OCI-LY1 (cell line): ENCODE data around the gene SV2A.

Experiments
- H2AFZ ChIP-seq: fragments of 200-600 bp; sonication (generic), shearing (Covaris generic); 2 replicates; pipeline ENCODE4 v1.6.0; 2014; ENCODE audit warnings: antibody characterized with exemption, mild to moderate bottlenecking, low read length
- H3F3A ChIP-seq: fragments of 200-600 bp; sonication (generic), shearing (Covaris generic); 2 replicates; pipeline ENCODE4 v1.6.0; 2014; ENCODE audit warnings: mild to moderate bottlenecking, antibody characterized with exemption, low read length, moderate library complexity; ENCODE audit not compliant: insufficient read depth
- H3K27ac ChIP-seq: fragments of 200-600 bp; sonication (generic); 2 replicates; pipeline ENCODE4 v1.5.1; 2014; ENCODE audit warnings: low read length, mixed run types, mild to moderate bottlenecking, low read depth; ENCODE audit not compliant: poor library complexity, severe bottlenecking
- H3K27me3 ChIP-seq: fragments of 200-600 bp; sonication (generic); 2 replicates; pipeline ENCODE4 v1.6.0; 2014; ENCODE audit warnings: antibody characterized with exemption, mild to moderate bottlenecking, low read length, moderate library complexity; ENCODE audit not compliant: insufficient read depth
- H3K36me3 ChIP-seq: fragments of 200-600 bp; sonication (generic); 2 replicates; pipeline ENCODE4 v1.6.1; 2014; ENCODE audit warnings: mild to moderate bottlenecking, antibody characterized with exemption, low read length, moderate library complexity, mixed read lengths; ENCODE audit not compliant: insufficient read depth
- H3K4me1 ChIP-seq: fragments of 200-600 bp; sonication (generic); 2 replicates; pipeline ENCODE4 v1.5.1; 2014; ENCODE audit warnings: mild to moderate bottlenecking, low read length, moderate library complexity; ENCODE audit not compliant: insufficient read depth, severe bottlenecking
- H3K4me2 ChIP-seq: fragments of 200-600 bp; sonication (generic), shearing (Covaris generic); 2 replicates; pipeline ENCODE4 v1.6.1; 2014; ENCODE audit warnings: low read length
- H3K4me3 ChIP-seq: fragments of 200-600 bp; sonication (generic); 2 replicates; pipeline ENCODE4 v1.5.1; 2014; ENCODE audit warnings: low read length, low read depth, mild to moderate bottlenecking, mixed read lengths; ENCODE audit not compliant: poor library complexity, severe bottlenecking
- H3K79me2 ChIP-seq: fragments of 200-600 bp; shearing (Covaris generic); 2 replicates; pipeline ENCODE4 v1.6.1; 2016; ENCODE audit warnings: mixed run types, low read length, mixed read lengths; ENCODE audit not compliant: insufficient read depth
- H3K9ac ChIP-seq: fragments of 200-600 bp; sonication (generic), shearing (Covaris generic); 2 replicates; pipeline ENCODE4 v1.6.1; 2014; ENCODE audit warnings: mild to moderate bottlenecking, low read length, mixed read lengths
- H3K9me2 ChIP-seq: fragments of 200-600 bp; sonication (generic), shearing (Covaris generic); 2 replicates; pipeline ENCODE4 v1.6.1; 2014; ENCODE audit warnings: low read depth, mild to moderate bottlenecking, low read length, mixed read lengths
- H3K9me3 ChIP-seq: fragments of 200-600 bp; shearing (Covaris generic); 2 replicates; pipeline ENCODE4 v1.6.1; 2014; ENCODE audit warnings: low read length, mixed read lengths
- H4K20me1 ChIP-seq: fragments of 200-600 bp; sonication (generic), shearing (Covaris generic); 2 replicates; pipeline ENCODE4 v1.6.0; 2016; ENCODE audit warnings: mild to moderate bottlenecking, low read length; ENCODE audit not compliant: insufficient read depth
- CTCF ChIP-seq: fragments of 200-600 bp; sonication (generic), shearing (Covaris generic); IDR thresholded peaks from 2 replicates; pipeline ENCODE4 v1.5.1; 2017; ENCODE audit warnings: mild to moderate bottlenecking, antibody characterized with exemption, low read length, moderate library complexity, mixed read lengths
- EZH2 ChIP-seq: fragments of 200-600 bp; sonication (generic), shearing (Covaris generic); IDR thresholded peaks from 2 replicates; pipeline ENCODE4 v1.8.0; 2017; ENCODE audit warnings: borderline replicate concordance, mixed run types, mild to moderate bottlenecking, antibody characterized with exemption, low read length, moderate library complexity, mixed read lengths

SV2A gene

GRCh38 chr1:149884433-149885338 is 33.0 kb downstream of the SV2A start:
- peak overlapping the region; percentile 95 for H3K9ac ChIP-seq

GRCh38 chr1:149883598-149884247 is 33.9 kb downstream of the SV2A start:
- H3K4me1 ChIP-seq, result peaks cover 26% of the 10 kb centered on the region
- TF ChIP-seq EZH2, result no peak
- no peak for TF ChIP-seq CTCF
- no peaks in the 10 kb centered on the region for H3K36me3 ChIP-seq
- H3F3A ChIP-seq, result peaks cover 8% of the 10 kb centered on the region
- no peaks in the 10 kb centered on the region for H3K27me3 ChIP-seq
- peak overlapping the region; percentile 98 for H3K4me2 ChIP-seq
- H2AFZ ChIP-seq, result no peak overlapping the region
- H3K9me3 ChIP-seq, result no peaks in the 10 kb centered on the region
- peak overlapping the region; percentile 99 for H3K27ac ChIP-seq
- peak overlapping the region; percentile 95; the same call in 1 of the 2 replicates for H3K9ac ChIP-seq
- H3K4me3 ChIP-seq, result peak overlapping the region; percentile 73
- no peaks in the 10 kb centered on the region for H3K79me2 ChIP-seq
- no peaks in the 10 kb centered on the region for H3K9me2 ChIP-seq
- no peaks in the 10 kb centered on the region for H4K20me1 ChIP-seq

More at GRCh38 chr1:149884433-149885338, 33.0 kb downstream of the SV2A start:
- no peaks in the 10 kb centered on the region for H3K27me3 ChIP-seq
- no peaks in the 10 kb centered on the region for H3K9me2 ChIP-seq
- H3K4me1 ChIP-seq, result peaks cover 31% of the 10 kb centered on the region
- no peaks in the 10 kb centered on the region for H3K79me2 ChIP-seq
- peak overlapping the region; percentile 99 for H3K27ac ChIP-seq
- H3K36me3 ChIP-seq, result no peaks in the 10 kb centered on the region
- peaks cover 8% of the 10 kb centered on the region for H3F3A ChIP-seq
- peak overlapping the region; percentile 73 for H3K4me3 ChIP-seq
- H2AFZ ChIP-seq, result no peak overlapping the region
- TF ChIP-seq EZH2 (no peak), CTCF (no peak)
- H4K20me1 ChIP-seq, result no peaks in the 10 kb centered on the region
- peak overlapping the region; percentile 98 for H3K4me2 ChIP-seq
- no peaks in the 10 kb centered on the region for H3K9me3 ChIP-seq

GRCh38 chr1:149881876-149882275 is 35.8 kb downstream of the SV2A start:
- no peak overlapping the region for H3K4me2 ChIP-seq
- TF ChIP-seq CTCF (no peak), EZH2 (no peak)
- no peak overlapping the region for H3K4me3 ChIP-seq
- no peak overlapping the region for H2AFZ ChIP-seq
- H3K36me3 ChIP-seq, result no peaks in the 10 kb centered on the region
- H3K79me2 ChIP-seq, result no peaks in the 10 kb centered on the region
- no peaks in the 10 kb centered on the region for H3K27me3 ChIP-seq
- no peak overlapping the region for H3K27ac ChIP-seq
- peaks cover 24% of the 10 kb centered on the region for H3K4me1 ChIP-seq
- no peaks in the 10 kb centered on the region for H4K20me1 ChIP-seq
- no peaks in the 10 kb centered on the region for H3K9me2 ChIP-seq
- peaks cover 4% of the 10 kb centered on the region; the same call in 1 of the 2 replicates for H3F3A ChIP-seq
- H3K9me3 ChIP-seq, result no peaks in the 10 kb centered on the region
- no peak overlapping the region for H3K9ac ChIP-seq
